NCI-H128 (cell line): ENCODE data around the gene SPIC.
A peak's percentile ranks its signal among the peaks of the same experiment; 100 is the strongest.
"Not testable (repeated sequence)": the region's sequence is repeated elsewhere in the genome, so short reads cannot be mapped to it uniquely, and the experiment has no call there.

Source experiments
- DNase-seq: peaks from one replicate; lab custom pipeline; 2025; ENCODE audit not compliant: unreplicated experiment; lab: John Stamatoyannopoulos, UW

Gene SPIC

DNA sequence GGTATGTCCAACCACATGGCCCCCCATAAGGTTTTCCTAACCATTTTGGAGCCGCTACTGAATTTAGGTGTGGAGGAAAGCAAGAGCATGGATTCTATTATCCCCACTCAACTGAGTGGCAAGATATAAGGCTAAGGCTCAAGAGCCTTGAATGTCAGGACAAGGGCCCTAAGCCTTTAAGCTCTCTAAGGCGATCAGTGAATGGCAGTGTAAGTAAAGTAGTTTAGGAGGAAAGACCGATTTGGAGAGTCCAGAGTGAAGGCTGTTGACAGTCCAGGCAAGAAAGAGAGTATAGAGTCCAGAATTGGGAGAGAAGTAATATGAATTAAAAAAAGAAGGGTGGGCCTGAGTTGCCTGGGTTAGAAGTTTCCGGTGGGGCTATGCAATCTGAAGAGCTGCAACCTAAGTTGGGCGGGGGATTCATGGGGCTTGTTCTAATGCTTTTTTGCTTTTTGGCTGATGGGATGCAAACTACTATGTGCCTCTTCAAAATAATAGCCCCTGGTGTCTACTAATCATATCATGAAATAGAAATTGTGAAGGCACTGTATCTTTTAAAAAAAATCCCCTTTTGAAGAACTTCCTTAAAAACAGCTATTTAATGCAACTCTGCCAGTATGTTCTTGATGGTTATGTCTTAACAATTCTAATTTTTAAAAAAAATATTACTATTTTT, at the start of gene SPIC:
TSS of gene SPIC (plus strand) at position 626 of the 676 bp plus-strand sequence. CDS start 1,569 bp downstream, outside the sequence.
- DNase-seq: no peak

DNA sequence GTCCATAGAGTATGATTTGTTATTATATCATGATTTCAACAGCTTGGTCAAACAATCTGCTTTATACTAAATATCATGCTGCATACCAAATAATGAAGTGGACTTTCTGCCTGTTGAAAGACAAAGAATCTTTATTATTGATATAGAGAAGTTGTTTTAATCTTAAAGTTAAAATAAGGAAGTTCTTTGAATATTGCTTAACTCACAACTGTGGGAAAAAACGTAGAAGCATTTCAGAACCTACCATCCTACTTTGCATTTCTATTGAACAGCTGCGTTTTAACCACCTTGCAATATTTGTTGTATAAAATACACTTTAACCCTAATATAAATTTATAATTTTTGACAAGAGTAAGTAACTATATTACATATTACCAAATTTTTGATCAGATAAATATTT, 44.7 kb upstream of the SPIC start:
- DNase-seq: no peak

DNA sequence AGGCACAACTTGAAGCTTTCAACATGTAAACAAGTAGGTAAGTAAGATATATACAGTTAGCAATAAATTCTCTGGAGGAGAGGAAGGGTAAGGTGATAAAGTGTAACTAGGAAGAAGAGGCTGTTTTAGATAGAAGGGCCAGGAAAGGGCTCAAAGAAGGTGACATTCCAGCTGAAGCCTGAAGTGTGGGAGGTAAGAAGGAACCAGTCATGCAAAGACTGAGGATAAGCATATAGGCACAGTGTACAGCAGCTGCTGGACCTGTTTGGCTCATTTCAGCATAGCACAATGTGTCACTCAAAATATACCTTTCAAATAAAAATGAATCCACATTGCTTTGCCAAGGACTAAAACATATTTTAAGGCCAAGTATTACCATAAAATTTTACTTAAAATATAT, 39.0 kb upstream of the SPIC start:
- DNase-seq: no peak

DNA sequence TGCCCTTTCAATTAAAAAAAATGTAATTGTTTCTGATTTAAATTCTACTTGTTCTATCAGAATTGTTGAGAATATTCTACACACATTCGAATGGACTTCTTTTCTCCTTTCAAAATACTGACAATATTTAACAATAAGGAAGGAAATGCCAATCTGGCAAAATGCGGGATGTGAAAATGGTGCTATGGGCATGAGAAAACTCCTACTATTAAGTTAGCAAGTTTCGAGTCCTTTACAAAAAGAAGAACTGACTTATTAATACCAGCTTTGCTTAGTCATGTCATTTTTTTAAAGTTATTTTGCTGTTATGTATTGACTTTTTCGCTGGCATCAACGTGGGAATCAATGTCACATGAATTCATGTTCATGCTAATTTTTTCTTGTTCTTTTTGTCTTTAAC, 35.9 kb upstream of the SPIC start:
- no peak for DNase-seq

DNA sequence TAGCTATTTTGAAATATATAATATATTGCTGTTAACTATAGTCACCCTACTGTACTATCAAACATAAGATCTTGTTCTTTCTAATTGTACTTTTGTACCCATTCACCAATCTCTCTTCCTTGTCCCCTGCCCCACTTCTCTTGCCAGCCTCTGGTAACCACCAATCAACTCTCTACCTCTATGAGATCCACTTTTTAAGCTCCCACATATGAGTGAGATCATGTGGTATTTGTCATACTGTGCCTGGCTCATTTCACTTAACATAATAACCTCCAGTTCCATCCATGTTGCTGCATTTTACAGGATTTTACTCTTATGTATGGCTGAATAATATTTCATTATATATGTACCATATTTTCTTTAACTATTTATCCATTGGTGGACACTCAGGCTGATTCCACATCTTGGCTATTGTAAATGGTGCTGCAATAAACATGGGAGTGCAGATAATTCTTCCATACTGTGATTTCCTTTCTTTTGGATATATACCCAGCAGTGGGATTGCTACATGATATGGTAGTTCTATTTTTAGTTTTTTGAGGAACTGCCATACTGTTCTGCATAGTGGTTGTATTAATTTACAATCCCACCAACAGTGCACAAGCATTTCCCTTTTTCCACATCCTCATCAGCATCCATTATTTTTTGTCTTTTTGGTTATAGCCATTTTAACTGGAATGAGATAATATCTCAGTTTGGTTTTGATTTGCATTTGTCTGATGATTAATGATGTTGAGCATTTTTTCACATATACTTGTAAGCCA, 33.5 kb upstream of the SPIC start:
- DNase-seq: no peak

DNA sequence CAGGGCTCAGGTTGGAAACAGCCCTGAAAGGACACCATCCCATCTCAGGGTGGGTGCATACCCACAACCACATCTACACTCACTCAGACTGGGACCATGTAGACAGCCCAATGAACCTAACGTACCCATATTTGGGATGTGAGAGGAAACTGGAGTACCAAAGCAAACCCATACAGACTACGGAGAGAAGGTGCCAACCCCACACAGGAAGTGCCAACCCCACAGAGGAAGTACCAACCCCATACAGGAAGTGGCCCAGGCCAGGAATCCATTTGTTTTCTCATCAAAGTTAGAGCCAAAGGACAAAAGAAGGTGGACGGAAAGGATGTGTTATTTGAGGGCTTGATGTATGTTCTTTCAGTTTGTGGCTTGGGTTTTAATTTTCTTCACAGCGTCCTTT, 19.5 kb upstream of the SPIC start:
- no peak for DNase-seq

DNA sequence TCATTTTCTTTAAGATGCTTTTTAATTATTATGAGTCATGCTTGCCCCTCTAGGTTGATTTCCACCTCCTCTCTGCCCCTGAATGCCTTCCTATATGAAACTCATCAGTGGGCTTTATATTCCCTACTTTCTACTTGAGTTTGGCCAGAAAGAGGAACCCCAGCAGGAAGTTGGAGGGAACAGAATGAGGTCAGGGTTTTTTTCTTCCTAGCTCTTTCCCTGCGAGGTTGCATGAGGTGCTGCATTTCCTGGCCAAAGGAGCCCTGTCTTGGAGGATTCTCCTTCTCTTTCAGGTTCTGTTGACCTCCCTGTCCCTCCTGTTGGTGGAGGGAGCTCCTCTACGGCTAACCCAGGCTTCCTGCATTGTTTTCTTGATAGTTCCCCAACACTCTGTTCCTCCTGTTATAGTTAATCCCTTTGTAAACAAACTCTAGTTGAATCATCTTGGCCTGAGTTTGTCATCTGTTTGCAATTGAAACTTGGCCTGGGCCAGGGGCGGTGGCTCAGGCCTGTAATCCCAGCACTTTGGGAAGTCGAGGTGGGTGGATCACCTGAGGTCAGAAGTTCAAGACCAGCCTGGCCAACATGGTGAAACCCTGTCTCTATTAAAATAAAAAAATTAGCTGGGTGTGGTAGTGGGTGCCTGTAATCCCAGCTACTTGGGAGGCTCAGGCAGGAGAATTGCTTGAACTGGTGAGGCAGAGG, 15.3 kb upstream of the SPIC start:
- DNase-seq: no peak

DNA sequence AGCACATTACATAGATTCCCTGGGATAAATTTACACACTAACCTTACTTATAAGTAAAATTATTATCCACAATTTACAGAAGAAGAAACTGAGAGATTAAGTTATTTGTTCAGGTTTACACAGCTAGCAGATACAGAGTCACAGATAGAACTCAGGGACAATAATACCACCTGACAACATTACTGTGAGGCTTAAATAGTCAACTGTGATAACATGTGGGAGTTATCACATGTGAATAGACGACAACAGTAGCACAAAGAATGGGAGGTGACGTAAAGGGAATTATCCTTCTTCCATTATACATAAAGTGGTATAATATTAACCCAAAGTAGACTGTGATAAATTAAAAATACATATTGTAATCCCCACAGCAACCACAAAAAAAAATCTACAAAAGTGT, 6.2 kb upstream of the SPIC start:
- DNase-seq: no peak

DNA sequence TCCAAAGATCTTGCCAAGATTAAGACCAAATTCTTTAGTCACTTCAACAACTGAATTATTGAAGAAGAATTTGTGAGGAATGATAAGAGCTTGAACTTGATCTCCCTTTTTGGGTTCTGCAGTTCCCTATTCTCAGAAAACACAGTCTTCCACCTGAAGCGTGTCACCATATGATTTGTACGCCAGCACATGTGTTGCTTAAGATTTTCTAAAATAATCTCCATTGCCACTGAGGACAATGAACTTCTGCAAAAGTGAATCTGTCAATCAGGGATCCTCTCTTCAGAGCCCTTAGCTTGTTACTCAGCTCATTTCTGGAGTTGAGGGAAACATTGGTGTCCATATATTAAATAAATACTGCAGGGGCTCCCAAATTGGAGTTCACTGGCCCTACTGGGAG, 4.2 kb upstream of the SPIC start:
- DNase-seq: no peak

DNA sequence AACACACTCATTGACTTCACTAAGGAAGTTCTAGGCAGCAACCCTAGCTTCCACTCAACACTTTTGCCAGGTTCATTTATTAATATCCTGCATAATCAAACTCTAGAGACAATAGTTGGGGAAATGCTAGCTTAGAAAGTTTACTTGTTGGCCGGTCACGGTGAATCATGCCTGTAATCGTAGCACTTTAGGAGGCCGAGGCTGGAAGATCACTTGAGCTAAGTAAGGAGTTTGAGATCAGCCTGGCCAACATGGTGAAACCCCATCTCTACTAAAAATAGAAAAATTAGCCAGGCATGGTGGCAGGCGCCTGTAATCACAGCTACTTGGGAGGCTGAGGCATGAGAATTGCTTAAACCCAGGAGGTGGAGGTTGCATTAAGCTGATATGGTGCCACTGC, 3.3 kb upstream of the SPIC start:
- not testable (repeated sequence) for DNase-seq

DNA sequence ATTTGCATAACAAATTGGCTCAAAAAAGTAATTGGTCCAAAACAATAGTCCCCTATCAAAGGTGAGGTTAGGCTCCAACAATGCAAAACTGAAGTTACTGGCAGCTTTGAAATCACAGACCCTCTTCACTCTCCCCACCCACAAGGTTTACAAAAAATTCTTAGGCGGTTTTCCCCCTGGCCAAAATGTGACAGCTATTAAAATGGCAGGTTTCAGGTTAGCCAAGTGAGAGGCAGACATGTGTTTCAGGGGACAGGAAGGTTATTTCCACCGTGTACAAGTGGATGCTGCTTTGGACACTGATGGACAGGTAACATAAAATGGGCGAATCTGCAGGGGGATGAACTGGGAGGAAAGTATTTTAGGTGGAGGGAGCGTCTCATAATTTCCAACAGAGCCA, 888 bp upstream of the SPIC start:
- no peak for DNase-seq

DNA sequence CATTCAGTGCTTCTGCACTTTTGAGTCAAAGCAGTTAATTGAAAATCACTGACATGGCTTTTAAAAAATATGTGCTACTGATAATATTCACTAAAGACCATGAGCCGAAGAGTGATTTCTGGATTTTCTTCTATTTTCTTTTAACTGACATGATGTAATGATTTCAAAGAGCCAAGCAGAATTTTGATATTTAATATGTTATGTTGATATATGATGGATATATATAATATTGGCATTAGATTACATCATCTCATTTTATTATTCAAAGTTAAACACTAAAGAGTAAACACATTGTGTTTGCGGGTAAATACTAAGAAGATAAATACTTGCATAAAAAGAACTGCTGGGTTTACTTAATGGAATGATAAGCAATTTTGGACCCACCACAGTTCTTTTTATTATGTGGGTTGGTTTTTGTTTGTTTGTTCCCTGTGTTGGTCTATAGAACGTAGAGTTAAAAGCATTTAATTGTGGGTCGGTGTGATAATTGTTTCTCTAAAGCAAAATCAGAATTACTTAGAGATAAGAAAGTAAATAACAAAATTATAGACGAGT, 692 bp downstream of the SPIC start:
- no peak for DNase-seq

DNA sequence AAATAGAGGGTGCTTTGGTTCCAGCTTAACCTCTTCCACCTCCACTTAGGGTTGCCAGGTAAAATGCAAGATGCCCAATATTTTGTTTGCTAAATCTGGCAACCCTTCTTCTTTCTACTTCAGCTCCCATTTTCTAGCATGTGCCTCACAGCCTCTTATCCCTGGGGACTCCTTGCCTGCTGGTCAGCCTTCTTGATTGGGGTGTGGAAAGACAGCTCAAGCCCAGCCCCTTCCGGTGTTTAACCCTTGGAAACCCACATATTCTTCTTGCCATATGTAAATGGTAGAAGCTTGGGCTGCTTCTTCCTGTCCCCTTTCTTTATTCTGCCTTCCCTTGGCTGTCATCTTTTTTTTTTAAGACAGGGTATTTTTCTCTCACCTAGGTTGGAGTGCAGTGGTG, 5.7 kb downstream of the SPIC start:
- DNase-seq: no peak

DNA sequence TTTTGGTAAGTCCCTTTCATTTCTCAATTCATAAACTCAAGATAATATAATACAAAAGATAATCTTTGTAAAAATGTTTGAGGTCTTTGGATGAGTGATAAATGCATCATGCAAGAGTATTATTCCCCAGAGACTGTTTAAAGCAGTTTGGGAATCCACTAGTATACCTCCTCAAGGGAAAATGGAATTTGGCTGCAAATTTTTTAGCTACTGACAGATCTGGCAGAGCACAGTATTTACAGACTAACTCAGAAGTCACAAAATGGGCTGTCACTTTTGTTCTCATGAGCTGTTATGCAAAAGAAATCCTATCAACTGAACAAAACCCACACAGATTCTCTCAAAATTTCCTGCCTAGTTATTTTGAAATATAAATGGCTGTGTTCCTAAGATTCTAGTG, 9.9 kb downstream of the SPIC start:
- no peak for DNase-seq

DNA sequence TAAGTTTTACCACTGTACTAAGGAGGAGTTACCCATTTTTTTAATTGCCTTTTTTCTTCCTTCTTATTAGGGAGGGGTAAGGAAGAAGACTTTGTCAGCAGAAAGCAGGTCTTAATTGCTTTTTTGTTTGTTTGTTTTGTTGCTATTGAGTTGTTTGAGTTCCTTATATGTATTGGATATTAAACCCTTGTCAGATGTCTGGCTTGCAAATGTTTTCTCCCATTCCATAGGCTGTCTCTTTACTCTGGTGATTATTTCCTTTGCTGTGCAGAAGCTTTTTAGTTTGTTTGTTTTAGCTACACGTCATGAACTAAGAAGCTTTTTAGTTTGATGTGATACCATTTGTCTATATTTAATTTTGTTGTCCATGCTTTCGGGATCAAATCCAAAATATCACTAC, 13.3 kb downstream of the SPIC start:
- DNase-seq: no peak

DNA sequence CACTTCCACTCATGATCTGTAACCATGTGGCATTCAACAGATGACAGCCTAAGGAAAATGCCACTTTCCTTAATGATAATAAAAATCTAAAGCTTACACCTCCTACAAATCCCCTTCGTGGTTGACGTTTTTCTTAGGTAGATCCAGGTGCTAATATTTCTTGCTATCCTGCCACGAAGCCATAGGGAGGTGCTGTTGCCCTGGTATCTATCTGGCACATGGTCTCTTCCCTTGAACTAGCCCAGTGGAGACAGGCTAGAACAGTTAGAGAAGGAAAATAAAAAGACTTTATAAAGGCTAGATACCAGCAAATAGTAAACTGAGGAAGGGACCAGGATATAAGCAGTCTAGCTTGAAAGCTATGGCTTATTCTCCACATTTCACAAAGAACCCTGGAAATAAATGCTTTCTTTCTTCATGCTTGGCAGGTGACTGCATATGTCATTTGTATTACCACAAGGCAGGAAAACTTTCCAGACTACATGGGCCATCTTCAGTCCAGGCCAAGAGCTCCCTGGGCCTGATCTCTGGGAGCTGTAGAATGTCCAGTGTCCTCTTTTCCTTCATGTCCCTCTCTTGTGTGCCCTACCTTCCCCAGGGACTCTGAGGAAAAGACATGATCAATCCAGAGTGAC, 15.3 kb downstream of the SPIC start:
- DNase-seq: peak; percentile 13

DNA sequence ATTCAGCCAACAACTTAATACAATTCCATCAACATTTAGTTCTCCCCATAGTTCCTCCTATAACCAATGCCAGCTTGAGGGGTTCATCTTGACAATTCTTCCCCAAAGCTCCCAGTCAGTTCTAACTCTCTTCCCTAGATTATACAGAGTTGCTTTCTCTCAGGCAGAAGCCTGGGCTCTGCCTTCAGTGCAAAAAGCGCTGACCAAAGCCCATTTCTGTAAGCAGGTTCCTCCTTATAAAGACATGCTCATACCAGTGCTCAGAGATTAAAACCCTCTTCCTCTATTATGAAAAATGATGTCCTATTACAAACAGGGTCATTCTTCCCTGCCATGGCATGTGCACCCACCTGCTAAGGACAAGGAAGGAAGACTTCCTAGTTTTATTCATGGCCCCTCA, 16.2 kb downstream of the SPIC start:
- no peak for DNase-seq

DNA sequence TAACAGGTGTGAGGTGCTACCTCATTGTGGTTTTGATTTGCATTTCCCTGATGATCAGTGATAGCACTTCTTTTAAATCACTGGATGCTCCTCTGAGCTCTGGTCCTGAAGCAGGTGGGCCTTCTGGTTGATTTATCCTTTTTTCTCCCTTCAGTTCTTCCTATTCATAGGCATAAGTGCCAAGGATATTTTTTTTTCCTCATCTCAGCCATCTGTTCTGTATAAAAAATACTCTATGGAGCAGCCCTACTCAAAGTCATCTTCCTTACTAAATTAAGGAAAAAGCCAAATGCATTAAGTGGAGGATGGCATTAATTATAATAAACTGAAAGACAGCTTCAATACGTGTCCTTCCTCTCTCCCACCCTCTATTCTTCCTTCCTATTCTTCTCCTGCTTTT, 18.4 kb downstream of the SPIC start:
- DNase-seq: no peak

DNA sequence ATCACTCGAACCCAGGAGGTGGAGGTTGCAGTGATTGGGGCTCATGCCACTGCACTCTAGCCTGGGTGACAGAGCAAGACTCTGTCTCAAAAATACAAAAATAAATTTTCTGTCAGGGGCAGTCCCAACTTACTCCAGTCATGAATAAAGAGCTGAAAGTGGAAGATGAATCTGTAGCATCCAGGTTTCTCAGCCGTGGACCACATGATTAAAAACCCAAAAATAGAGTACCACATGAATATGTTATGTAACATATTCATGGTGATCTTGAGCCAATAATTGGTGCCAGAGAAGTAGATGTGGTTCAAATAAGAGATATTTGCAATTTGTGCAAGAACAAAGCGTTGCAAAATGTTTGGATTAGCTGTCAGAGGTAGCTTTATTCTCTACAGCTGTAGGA, 23.1 kb downstream of the SPIC start:
- no peak for DNase-seq

DNA sequence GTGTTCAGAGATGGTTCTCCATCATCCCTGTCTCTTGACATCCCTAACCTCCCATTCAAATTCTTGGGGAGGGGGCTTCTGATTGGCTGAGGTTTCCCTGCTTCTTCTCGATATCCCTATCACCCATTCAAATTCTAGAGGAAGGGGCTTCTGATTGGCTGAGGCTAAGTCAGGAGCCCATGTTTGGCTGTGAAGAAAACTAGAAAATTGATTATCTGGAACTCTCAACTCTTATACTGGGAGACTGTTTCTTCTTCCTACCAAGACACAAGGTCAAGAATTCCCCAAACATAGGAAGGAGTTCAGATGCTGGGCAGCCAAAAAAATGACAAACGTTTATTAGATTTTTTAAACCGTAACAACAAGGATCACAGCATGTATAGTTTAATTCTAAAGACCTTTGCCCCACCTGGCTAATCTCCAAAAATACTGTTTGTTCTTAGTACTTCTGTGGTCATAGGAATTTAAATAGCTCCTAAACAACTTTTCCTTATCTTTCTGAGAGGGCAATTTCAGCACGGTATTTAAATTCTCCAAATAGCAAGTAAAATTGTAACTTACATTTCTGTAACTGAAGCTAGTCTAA, 26.4 kb downstream of the SPIC start:
- no peak for DNase-seq

DNA sequence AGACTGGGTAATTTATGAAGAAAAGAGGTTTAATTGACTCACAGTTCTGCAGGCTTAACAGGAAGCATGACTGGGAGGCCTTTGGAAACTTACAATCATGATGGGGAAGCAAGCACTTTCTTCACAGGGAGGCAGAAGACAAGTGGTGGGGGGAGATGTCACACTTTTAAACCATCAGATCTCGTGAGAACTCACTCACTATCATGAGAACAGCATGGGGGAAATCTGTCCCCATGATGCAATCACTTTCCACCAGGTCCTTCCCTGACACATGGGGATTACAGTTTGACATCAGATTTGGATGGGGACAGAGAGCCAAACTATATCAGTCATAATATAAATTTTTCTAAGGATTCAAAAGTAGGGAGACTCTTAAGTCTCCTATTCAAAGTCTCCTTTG, 46.0 kb downstream of the SPIC start:
- no peak for DNase-seq
